GM12878 (cell line): ENCODE data around the gene RPA3. TPM values are rescaled to one million over a fixed set of nuclear protein-coding genes. Genes with fewer than 3 reads are reported as not detected.

Source experiments
- ATAC-seq: fragments of 200-7000 bp; cut with Tn5 transposase; 3 replicates; pipeline ENCODE4 v1.9.1; 2020; ENCODE audit warnings: mild to moderate bottlenecking, moderate library complexity
- BruUV-seq: library from RNA; stranded (reverse); fragments of 400-500 nt; replicated peaks from 2 replicates; lab custom pipeline; 2021; lab: Mats Ljungman, UMichigan
- CTCF ChIA-PET: fragments of 300-600 bp; sonication (Branson Sonifier 250); formaldehyde crosslinking; extraction: SDS; loops from one replicate; lab custom pipeline; 2021; ENCODE audit warnings: inconsistent platforms; lab: Yijun Ruan, JAX
- POLR2A ChIA-PET: fragments of 350-600 bp; formaldehyde crosslinking; extraction: SDS; loops from one replicate; lab custom pipeline; 2021; ENCODE audit warnings: inconsistent platforms; lab: Charles Lee
- RAD21 ChIA-PET: fragments of 300-600 bp; sonication (Branson Sonifier 250); formaldehyde crosslinking; loops from one replicate; lab custom pipeline; 2023; ENCODE audit warnings: antibody characterized with exemption; ENCODE audit not compliant: unreplicated experiment; lab: Charles Lee
- SMC1A ChIA-PET: fragments of 300-600 bp; sonication (Branson Sonifier 250); formaldehyde crosslinking; loops from one replicate; lab custom pipeline; 2023; ENCODE audit not compliant: unreplicated experiment, uncharacterized antibody; lab: Charles Lee
- DNase-seq: peaks from one replicate; pipeline ENCODE4 v3.0.0-alpha.2; 2011; ENCODE audit warnings: low read depth, low spot score
- FAIRE-seq: peaks from 3 replicates; lab custom pipeline; 2011; peaks lifted over from hg19 to GRCh38; lab: Jason Lieb, UNC
- H2AFZ ChIP-seq: 2 replicates; pipeline ENCODE4 v1.6.0; 2011; ENCODE audit warnings: low read depth, low read length, control low read depth; ENCODE audit not compliant: control insufficient read depth
- H3K27ac ChIP-seq: 2 replicates; pipeline ENCODE4 v1.5.1; 2011; ENCODE audit warnings: control low read depth; ENCODE audit not compliant: control insufficient read depth, insufficient read depth
- H3K27me3 ChIP-seq, 2 experiments: replicated peaks in 1 of 2; 2 replicates each; pipeline versions ENCODE4 v1.6.0 to v1.6.1; 2011; ENCODE audit warnings: low read length in 1 of 2; ENCODE audit not compliant: control insufficient read depth in 2 of 2, insufficient read depth in 2 of 2
- H3K36me3 ChIP-seq, 2 experiments: 2 replicates each; pipeline ENCODE4 v1.5.1; 2011; ENCODE audit warnings: low read length in 1 of 2; ENCODE audit not compliant: control insufficient read depth in 2 of 2, insufficient read depth in 2 of 2
- H3K4me1 ChIP-seq: 2 replicates; pipeline ENCODE4 v1.6.1; 2011; ENCODE audit warnings: mild to moderate bottlenecking, low read length, moderate library complexity, mixed read lengths; ENCODE audit not compliant: control insufficient read depth, insufficient read depth
- H3K4me2 ChIP-seq: 2 replicates; pipeline ENCODE4 v1.6.0; 2011; ENCODE audit warnings: control low read depth; ENCODE audit not compliant: control insufficient read depth, insufficient read depth
- H3K4me3 ChIP-seq: fragments of 200-600 bp; sonication (generic); 2 replicates; pipeline ENCODE4 v1.5.1; 2016
- H3K79me2 ChIP-seq: 2 replicates; pipeline ENCODE4 v1.6.0; 2011; ENCODE audit warnings: low read length; ENCODE audit not compliant: control insufficient read depth, insufficient read depth
- H3K9ac ChIP-seq: 2 replicates; pipeline ENCODE4 v1.8.0; 2011; ENCODE audit warnings: low read length, control low read depth, mixed read lengths; ENCODE audit not compliant: control insufficient read depth, insufficient read depth
- H3K9me3 ChIP-seq: replicated peaks from 3 replicates; pipeline ENCODE4 v1.5.1; 2011; ENCODE audit warnings: mild to moderate bottlenecking, low read length; ENCODE audit not compliant: control insufficient read depth, insufficient read depth
- H4K20me1 ChIP-seq: 2 replicates; pipeline ENCODE4 v1.6.0; 2011; ENCODE audit not compliant: control insufficient read depth, insufficient read depth
- BACH1 ChIP-seq: fragments of 450-650 bp; IDR thresholded peaks from 2 replicates; pipeline ENCODE4 v1.6.1; 2017; ENCODE audit warnings: mild to moderate bottlenecking, borderline replicate concordance
- CUX1 ChIP-seq: IDR thresholded peaks from 2 replicates; pipeline ENCODE4 v1.6.1; 2012; ENCODE audit warnings: improper control_type of control experiment, low read depth, low read length; ENCODE audit not compliant: insufficient replicate concordance
- NRF1 ChIP-seq: conservative IDR thresholded peaks from 2 replicates; pipeline ENCODE4 v1.6.1; 2011; ENCODE audit warnings: mild to moderate bottlenecking, low read depth, low read length, improper control_type of control experiment
- SIN3A ChIP-seq: IDR thresholded peaks from 2 replicates; pipeline ENCODE4 v1.6.1; 2012; ENCODE audit warnings: low read depth, low read length, improper control_type of control experiment
- SUPT20H ChIP-seq: IDR thresholded peaks from 2 replicates; pipeline ENCODE4 v1.6.1; 2011; ENCODE audit warnings: low read depth, mild to moderate bottlenecking, low read length, moderate library complexity, borderline replicate concordance; ENCODE audit not compliant: control insufficient read depth
- WGBS: methylation state at CpG from one replicate; pipeline ENCODE4 v1.1.6; 2016; ENCODE audit warnings: low lambda C conversion rate; ENCODE audit not compliant: insufficient replicate concordance, insufficient coverage; ENCODE audit errors: missing lambda C conversion rate; 5-methylcytosine and 5-hydroxymethylcytosine counted together
- in situ Hi-C: fragments of 300-500 bp; cut with MboI; formaldehyde crosslinking; loops from 9 replicates; pipeline ENCODE4 v1.14.3; 2018; ENCODE audit warnings: mixed read lengths
- intact Hi-C: fragments of 100-400 bp; cut with micrococcal nuclease; formaldehyde crosslinking; loops from one replicate; pipeline ENCODE4 v1.14.2; 2022; ENCODE audit not compliant: unreplicated experiment
- polyA plus RNA-seq, 11 experiments: library from polyadenylated mRNA; depleted of rRNA in 4 of 11; unstranded in 6 of 11; stranded (reverse) in 5 of 11; fragments of >200 nt; fragmentation: Nextera tagmentation in 4 of 11; fragmentation: Illumina TruSeq in 1 of 11; extraction: Ambion mirVana in 4 of 11; extraction: Trizol in 1 of 11; gene quantifications; 1 replicate in 1 of 11; 2 replicates in 10 of 11; pipeline versions ENCODE4 v1.2.1 to v1.2.3, GENCODE V29; 2011 to 2016; ENCODE audit warnings: inconsistent platforms in 2 of 11, missing spikeins in 2 of 11, low read depth in 1 of 11
- total RNA-seq, 4 experiments: library from RNA; depleted of rRNA in 3 of 4; stranded (reverse); fragments of >200 nt in 3 of 4; fragmentation: Illumina TruSeq in 1 of 4; extraction: Trizol in 1 of 4; gene quantifications; 2 replicates each; pipeline versions ENCODE4 v1.2.1 to v1.2.3, GENCODE V29; 2013 to 2021

Gene RPA3
- total and polyA plus RNA-seq, 10 of the 15 experiments (the other 5 are each of a cell fraction or from before 2014, with no cell fraction given), result 60.2 to 343 (median 112) TPM

GRCh38 chr7:7701527-7701926, 16.9 kb downstream of the RPA3 start:
- ChIA-PET POLR2A (interaction anchor here (1.2 kb wide), 1 partner anchor 17 kb away, joined by 3 read pairs; the partner anchor contains the start of gene RPA3), CTCF (interaction anchor here (1.3 to 1.9 kb wide), 5 partner anchors 13 to 59 kb away, joined by 3 to 8 read pairs (median 4); no protein-coding TSS in a partner anchor), SMC1A (interaction anchor here (1.0 to 6.6 kb wide), 10 partner anchors 10 to 488 kb away, joined by 3 to 42 read pairs (median 6); no protein-coding TSS in a partner anchor), RAD21 (interaction anchor here (1.0 to 3.1 kb wide), 6 partner anchors 16 to 63 kb away, joined by 3 to 11 read pairs (median 4); no protein-coding TSS in a partner anchor)
- ATAC-seq, result peak; percentile 37
- no peak overlapping the region for H3K9ac ChIP-seq
- DNase-seq, result no peak
- no peak for TF ChIP-seq SUPT20H
- no peak for TF ChIP-seq NRF1
- no peak for TF ChIP-seq SIN3A
- TF ChIP-seq BACH1, result no peak
- no peak for TF ChIP-seq CUX1
- H3K9me3 ChIP-seq, result no peaks in the 10 kb centered on the region; the same call in 2 of the 3 replicates
- H3K4me1 ChIP-seq, result peaks cover 17% of the 10 kb centered on the region
- no peaks in the 10 kb centered on the region for H3K36me3 ChIP-seq
- no peaks in the 10 kb centered on the region for H3K79me2 ChIP-seq
- no peaks in the 10 kb centered on the region for H4K20me1 ChIP-seq
- WGBS, result 90% methylated on average over 1 of the region's 1 CpG
- H3K4me3 ChIP-seq, result no peak overlapping the region
- in situ Hi-C loops, result no loop called here
- intact Hi-C loops, result no loop called here
- BruUV-seq, result no TSS peak
- H2AFZ ChIP-seq, result 0 out of 2 replicates have a peak overlapping the region, but pooled peaks have one; percentile 12
- H3K27me3 ChIP-seq, result no peaks in the 10 kb centered on the region
- H3K27ac ChIP-seq, result no peak overlapping the region
- no peak for FAIRE-seq
- no peak overlapping the region; the same call in 1 of the 2 replicates for H3K4me2 ChIP-seq
